ENCODE results near the gene ENGASE.
A peak's percentile ranks its signal among the peaks of the same experiment; 100 is the strongest.

ENGASE gene

GRCh38 chr17:79041723-79042420, 32.8 kb upstream of the ENGASE start:
- peaks cover 43% of the 10 kb centered on the region for H3K27me3 ChIP-seq
- H3K27ac ChIP-seq = no peak overlapping the region
- no peak overlapping the region for H3K4me3 ChIP-seq (ENCODE audit: low read depth in 1 of 2, low read length in 1 of 2)
- TF ChIP-seq CTCF (IDR thresholded peaks at IDR 0.05) = no peak
- no peaks in the 10 kb centered on the region for H3K4me1 ChIP-seq (ENCODE audit: control insufficient read depth in 1 of 2, insufficient read depth in 1 of 2, low read depth in 1 of 2, low read length in 1 of 2)
- H3K36me3 ChIP-seq = no peaks in the 10 kb centered on the region
- H3K9me3 ChIP-seq = no peaks in the 10 kb centered on the region

GRCh38 chr17:79042421-79043190, 32.0 kb upstream of the ENGASE start:
- peaks cover 40% of the 10 kb centered on the region for H3K27me3 ChIP-seq
- no peaks in the 10 kb centered on the region for H3K4me1 ChIP-seq (ENCODE audit: control insufficient read depth in 1 of 2, insufficient read depth in 1 of 2, low read depth in 1 of 2, low read length in 1 of 2)
- no peaks in the 10 kb centered on the region for H3K36me3 ChIP-seq
- TF ChIP-seq CTCF (IDR thresholded peaks at IDR 0.05) = peak; percentile 86
- no peak overlapping the region for H3K27ac ChIP-seq
- H3K4me3 ChIP-seq (ENCODE audit: low read depth in 1 of 2, low read length in 1 of 2) = no peak overlapping the region
- no peaks in the 10 kb centered on the region for H3K9me3 ChIP-seq

- no peak overlapping the region for H3K27ac ChIP-seq
- H3K27me3 ChIP-seq = peaks cover 35% of the 10 kb centered on the region
- H3K9me3 ChIP-seq = no peaks in the 10 kb centered on the region
- no peak overlapping the region for H3K4me3 ChIP-seq (ENCODE audit: low read depth in 1 of 2, low read length in 1 of 2)
- H3K36me3 ChIP-seq = no peaks in the 10 kb centered on the region
- no peaks in the 10 kb centered on the region for H3K4me1 ChIP-seq (ENCODE audit: control insufficient read depth in 1 of 2, insufficient read depth in 1 of 2, low read depth in 1 of 2, low read length in 1 of 2)
- no peak for TF ChIP-seq CTCF (IDR thresholded peaks at IDR 0.05)
Observed at GRCh38 chr17:79043191-79043930, 31.3 kb upstream of the ENGASE start.

- TF ChIP-seq CTCF (IDR thresholded peaks at IDR 0.05) = no peak
- Histone ChIP-seq H3K4me1 (ENCODE audit: control insufficient read depth in 1 of 2, insufficient read depth in 1 of 2, low read depth in 1 of 2, low read length in 1 of 2) (no peaks in the 10 kb centered on the region), H3K27ac (no peak overlapping the region), H3K36me3 (no peaks in the 10 kb centered on the region), H3K27me3 (peaks cover 30% of the 10 kb centered on the region), H3K4me3 (ENCODE audit: low read depth in 1 of 2, low read length in 1 of 2) (no peak overlapping the region), H3K9me3 (no peaks in the 10 kb centered on the region)
Observed at GRCh38 chr17:79043931-79044320, 30.7 kb upstream of the ENGASE start.

- Histone ChIP-seq H3K9me3 (no peaks in the 10 kb centered on the region), H3K36me3 (no peaks in the 10 kb centered on the region), H3K27ac (no peak overlapping the region), H3K4me1 (ENCODE audit: control insufficient read depth in 1 of 2, insufficient read depth in 1 of 2, low read depth in 1 of 2, low read length in 1 of 2) (no peaks in the 10 kb centered on the region), H3K4me3 (ENCODE audit: low read depth in 1 of 2, low read length in 1 of 2) (no peak overlapping the region), H3K27me3 (peaks cover 26% of the 10 kb centered on the region)
- TF ChIP-seq CTCF (IDR thresholded peaks at IDR 0.05) = no peak
Observed at GRCh38 chr17:79044462-79044861, 30.2 kb upstream of the ENGASE start.

All from neutrophil (primary cell).